HG03439 (cell line): ENCODE results near the gene PIK3AP1.

Experiments
- ATAC-seq: cut with Tn5 transposase; IDR thresholded peaks from one replicate; pipeline ENCODE4 v1.9.1; 2021; ENCODE audit warnings: mild to moderate bottlenecking, moderate library complexity; ENCODE audit not compliant: unreplicated experiment

The PIK3AP1 gene

GRCh38 chr10:96647466-96647865, 72.8 kb downstream of the PIK3AP1 start:
- ATAC-seq = no peak

GRCh38 chr10:96646751-96647166, 73.6 kb downstream of the PIK3AP1 start:
- no peak for ATAC-seq

- ATAC-seq = no peak
These were observed 74.0 kb downstream of the PIK3AP1 start for GRCh38 chr10:96646301-96646700.

- no peak for ATAC-seq
These were observed 75.1 kb downstream of the PIK3AP1 start for GRCh38 chr10:96645191-96645721.

- no peak for ATAC-seq
These were observed 76.4 kb downstream of the PIK3AP1 start for GRCh38 chr10:96643920-96644319.

GRCh38 chr10:96642973-96643372, 77.3 kb downstream of the PIK3AP1 start:
- no peak for ATAC-seq

- ATAC-seq = no peak
These were observed 77.8 kb downstream of the PIK3AP1 start for GRCh38 chr10:96642530-96642929.

- no peak for ATAC-seq
These were observed 78.7 kb downstream of the PIK3AP1 start for GRCh38 chr10:96641396-96642295.

GRCh38 chr10:96639899-96640298, 80.4 kb downstream of the PIK3AP1 start:
- no peak for ATAC-seq

- ATAC-seq = no peak
These were observed 81.6 kb downstream of the PIK3AP1 start for GRCh38 chr10:96638696-96639095.

GRCh38 chr10:96638120-96638519, 82.2 kb downstream of the PIK3AP1 start:
- no peak for ATAC-seq

- ATAC-seq = no peak
These were observed 82.6 kb downstream of the PIK3AP1 start for GRCh38 chr10:96637709-96638108.

GRCh38 chr10:96636551-96636950, 83.8 kb downstream of the PIK3AP1 start:
- ATAC-seq = no peak

GRCh38 chr10:96632974-96633710, 87.2 kb downstream of the PIK3AP1 start:
- no peak for ATAC-seq

GRCh38 chr10:96627292-96627691, 93.0 kb downstream of the PIK3AP1 start:
- no peak for ATAC-seq

GRCh38 chr10:96626795-96627194, 93.5 kb downstream of the PIK3AP1 start:
- no peak for ATAC-seq

GRCh38 chr10:96625173-96625572, 95.1 kb downstream of the PIK3AP1 start:
- ATAC-seq = no peak

- ATAC-seq = no peak
These were observed 98.1 kb downstream of the PIK3AP1 start for GRCh38 chr10:96622013-96622787.

GRCh38 chr10:96619796-96620773, 100.2 kb downstream of the PIK3AP1 start:
- no peak for ATAC-seq

GRCh38 chr10:96619120-96619519, 101.2 kb downstream of the PIK3AP1 start:
- no peak for ATAC-seq
